IPS DF 4.7 (cell line): Measurements from ENCODE around the gene RCHY1.
A peak's percentile ranks its signal among the peaks of the same experiment; 100 is the strongest.
"Not testable (repeated sequence)": the region's sequence is repeated elsewhere in the genome, so short reads cannot be mapped to it uniquely, and the experiment has no call there.

ENCODE experiments used
- DNase-seq: peaks from one replicate; pipeline ENCODE4 v3.0.0-alpha.2; 2013; ENCODE audit warnings: low spot score; ENCODE audit errors: extremely low read depth

Gene RCHY1

GRCh38 chr4:75514131-75514948 lies at the start of gene RCHY1, which contains the start of gene THAP6:
Gene RCHY1, minus strand, starts transcription at chr4:75514403. Its CDS starts 117 bp downstream, at chr4:75514286.
Gene THAP6, plus strand, starts transcription at chr4:75514473. Its CDS starts 980 bp downstream, at chr4:75515453.
- DNase-seq: peak; percentile 87

DNA sequence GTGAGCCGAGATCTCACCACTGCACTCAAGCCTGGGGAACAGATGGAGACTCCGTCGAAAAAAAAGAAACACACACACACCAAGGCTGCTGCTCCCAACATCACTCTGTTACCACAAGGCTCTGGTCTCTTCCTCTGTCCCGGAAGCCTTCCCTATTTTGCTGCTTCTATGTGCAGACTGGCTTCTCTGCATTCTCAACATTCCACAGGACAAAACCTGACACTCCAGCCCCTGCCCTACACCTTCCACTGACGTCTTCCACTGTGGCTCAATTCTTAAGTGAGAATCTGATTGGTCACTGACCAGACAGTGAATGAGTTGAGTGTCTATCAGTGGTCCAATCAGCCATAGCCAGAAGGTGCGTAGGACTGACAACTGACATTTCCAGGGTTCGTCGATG lies 47.6 kb upstream of the RCHY1 start:
- peak; percentile 53 for DNase-seq

DNA sequence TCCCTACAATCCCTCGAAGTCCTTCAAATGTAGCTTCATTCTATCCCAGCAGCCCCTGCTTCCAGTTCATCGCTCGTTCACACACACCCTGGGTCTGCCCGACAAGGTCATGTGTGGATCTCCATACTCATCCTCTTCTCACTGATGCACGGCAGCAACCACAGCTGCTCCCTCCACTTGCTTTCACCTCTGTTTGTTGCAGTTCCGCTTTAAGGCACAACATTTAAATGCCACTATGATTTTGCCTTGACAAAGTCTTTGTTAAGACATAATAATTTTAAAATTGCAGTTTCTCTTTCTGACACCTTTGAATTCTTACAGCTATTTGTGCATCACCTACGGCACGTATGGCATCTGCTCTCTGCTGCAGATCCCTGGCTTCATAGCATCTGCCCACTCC lies 43.5 kb upstream of the RCHY1 start:
- DNase-seq: no peak

- DNase-seq: no peak
Measured at GRCh38 chr4:75555294-75556164, 41.3 kb upstream of the RCHY1 start, which contains the start of gene ODAPH. Gene ODAPH, plus strand, starts transcription at chr4:75556066. Its CDS starts 17 bp downstream, at chr4:75556083.

- DNase-seq: no peak
Measured at GRCh38 chr4:75552452-75552851, 38.2 kb upstream of the RCHY1 start.

GRCh38 chr4:75549019-75549418 lies 34.8 kb upstream of the RCHY1 start:
- DNase-seq: no peak

GRCh38 chr4:75547647-75548387 lies 33.6 kb upstream of the RCHY1 start:
- DNase-seq: no peak

- no peak for DNase-seq
Measured at GRCh38 chr4:75545526-75545925, 31.3 kb upstream of the RCHY1 start.

DNA sequence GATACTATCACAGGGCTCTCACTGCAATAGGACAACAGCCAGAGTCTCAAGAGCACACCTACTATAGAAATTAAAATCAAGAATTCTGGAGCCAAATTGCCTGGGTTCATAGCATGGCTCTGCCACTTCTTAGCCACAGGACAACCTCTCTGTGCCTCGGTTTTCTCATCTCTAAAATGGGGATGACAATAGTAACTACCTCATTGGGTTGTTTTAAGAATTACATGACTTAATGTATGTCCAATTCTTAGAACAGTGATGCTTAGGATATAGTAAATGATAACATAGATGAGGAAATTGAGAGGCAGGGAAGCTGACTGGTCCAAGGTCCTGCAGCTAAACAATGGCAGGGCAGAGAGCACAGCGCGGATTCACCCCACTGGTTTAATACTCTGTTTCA lies 30.7 kb upstream of the RCHY1 start:
- no peak for DNase-seq

- DNase-seq: not testable (repeated sequence)
Measured at GRCh38 chr4:75544220-75544619, 30.0 kb upstream of the RCHY1 start.

DNA sequence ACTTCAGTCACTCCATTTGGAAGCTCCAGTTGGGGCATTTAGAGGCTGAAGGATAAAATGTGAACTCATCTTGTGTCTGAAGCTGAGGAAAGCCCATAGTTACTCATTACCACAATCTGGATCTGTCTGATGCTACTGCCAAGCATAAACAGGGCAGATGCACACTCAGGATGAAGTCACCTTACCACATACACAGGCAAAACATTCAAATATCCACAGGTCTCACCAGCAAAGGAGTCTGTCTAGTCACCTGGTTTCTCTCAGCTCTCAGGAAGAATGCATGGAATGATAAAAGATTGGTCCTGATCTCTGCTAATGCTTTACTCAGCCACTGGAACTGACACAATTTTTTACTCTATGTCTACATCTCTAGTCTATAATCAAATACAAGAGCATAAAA lies 28.6 kb upstream of the RCHY1 start:
- DNase-seq: no peak

GRCh38 chr4:75537308-75537707 lies 23.1 kb upstream of the RCHY1 start:
- DNase-seq: not testable (repeated sequence)

- not testable (repeated sequence) for DNase-seq
Measured at GRCh38 chr4:75533926-75534325, 19.7 kb upstream of the RCHY1 start.

DNA sequence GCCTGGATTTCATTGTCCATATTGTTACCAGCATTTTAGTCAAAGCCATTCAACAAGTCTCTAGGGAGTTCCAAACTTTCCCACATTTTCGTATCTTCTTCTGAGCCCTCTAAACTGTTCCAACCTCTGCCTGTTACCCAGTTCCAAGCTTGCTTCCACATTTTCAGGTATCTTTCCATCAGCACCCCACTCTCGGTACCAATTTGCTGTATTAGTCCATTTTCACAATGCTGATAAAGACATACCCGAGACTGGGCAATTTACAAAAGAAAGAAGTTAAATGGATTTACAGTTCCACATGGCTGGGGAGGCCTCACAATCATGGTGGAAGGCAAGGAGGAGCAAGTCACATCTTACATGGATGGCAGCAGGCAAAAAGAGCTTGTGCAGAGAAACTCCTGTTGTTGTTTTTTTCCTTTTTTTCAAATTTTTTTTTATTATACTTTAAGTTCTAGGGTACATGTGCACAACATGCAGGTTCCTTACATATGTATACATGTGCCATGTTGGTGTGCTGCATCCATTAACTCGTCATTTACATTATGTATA lies 19.2 kb upstream of the RCHY1 start:
- not testable (repeated sequence) for DNase-seq

DNA sequence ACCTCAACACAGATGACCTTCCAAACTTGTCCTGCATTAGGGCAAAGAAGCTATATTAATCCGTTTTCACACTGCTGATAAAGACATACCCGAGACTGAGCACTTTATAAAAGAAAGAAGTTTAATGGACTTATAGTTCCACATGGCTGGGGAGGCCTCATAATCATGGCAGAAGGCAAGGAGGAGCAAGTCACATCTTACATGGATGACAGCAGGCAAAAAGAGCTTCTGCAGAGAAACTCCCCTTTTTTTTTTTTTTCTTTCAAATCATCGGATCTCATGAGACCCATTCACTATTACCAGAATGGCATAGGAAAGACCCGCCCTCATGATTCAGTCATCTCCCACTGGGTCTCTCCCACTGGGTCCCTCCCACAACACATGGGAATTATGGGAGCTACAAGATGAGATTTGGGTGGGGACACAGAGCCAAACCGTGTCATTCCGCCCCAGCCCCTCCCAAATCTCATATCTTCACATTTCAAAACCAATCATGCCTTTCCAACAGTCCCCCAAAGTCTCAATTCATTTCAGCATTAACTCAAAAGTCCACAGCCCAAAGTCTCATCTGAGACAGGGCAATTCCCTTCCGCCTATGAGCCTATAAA lies 17.4 kb upstream of the RCHY1 start:
- DNase-seq: not testable (repeated sequence)

- DNase-seq: no peak
Measured at GRCh38 chr4:75530556-75531322, 16.5 kb upstream of the RCHY1 start.

- no peak for DNase-seq
Measured at GRCh38 chr4:75527482-75527881, 13.3 kb upstream of the RCHY1 start.

DNA sequence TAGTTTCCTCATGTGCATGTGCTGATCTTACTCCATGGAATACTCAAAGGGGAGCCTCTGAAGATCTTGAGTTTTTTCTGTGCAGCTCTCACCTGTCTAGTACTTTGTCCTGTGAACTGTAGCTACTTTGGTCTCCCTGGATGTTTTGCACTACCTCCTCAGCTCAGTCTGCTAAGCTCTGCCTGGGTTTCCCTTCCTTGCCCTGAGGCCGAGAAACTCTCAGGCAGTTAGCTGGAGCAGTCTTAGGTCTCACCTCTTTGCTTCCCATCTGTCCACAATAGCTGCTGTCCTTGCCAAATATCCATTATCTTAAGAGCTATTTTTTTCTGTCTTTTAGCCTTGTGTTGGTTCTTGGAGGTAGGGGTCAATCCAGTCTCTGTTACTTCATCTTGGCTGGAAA lies 11.7 kb upstream of the RCHY1 start:
- DNase-seq: no peak

DNA sequence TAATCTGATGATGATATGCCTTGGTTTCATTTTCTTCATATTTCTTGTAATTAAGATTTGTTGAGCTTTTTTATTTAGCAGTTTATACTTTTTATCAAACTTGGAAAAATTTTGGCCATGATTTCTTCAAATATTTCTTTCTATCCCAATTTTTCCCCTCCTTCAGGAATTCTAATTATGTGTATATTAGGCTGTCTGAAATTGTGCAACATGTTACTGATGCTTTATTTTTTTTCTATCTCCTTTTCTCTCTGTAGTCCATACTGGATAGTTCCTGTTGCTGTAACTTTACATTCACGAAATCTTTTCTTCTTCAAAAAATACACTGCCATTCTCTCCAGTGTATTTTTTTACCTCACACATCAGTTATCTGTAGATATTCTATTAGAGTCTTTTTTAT lies 10.9 kb upstream of the RCHY1 start:
- no peak for DNase-seq

DNA sequence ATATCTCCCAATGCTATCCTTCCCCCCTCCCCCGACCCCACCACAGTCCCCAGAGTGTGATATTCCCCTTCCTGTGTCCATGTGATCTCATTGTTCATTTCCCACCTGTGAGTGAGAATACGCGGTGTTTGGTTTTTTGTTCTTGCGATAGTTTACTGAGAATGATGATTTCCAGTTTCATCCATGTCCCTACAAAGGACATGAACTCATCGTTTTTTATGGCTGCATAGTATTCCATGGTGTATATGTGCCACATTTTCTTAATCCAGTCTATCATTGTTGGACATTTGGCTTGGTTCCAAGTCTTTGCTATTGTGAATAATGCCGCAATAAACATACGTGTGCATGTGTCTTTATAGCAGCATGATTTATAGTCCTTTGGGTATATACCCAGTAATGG lies 5.2 kb upstream of the RCHY1 start:
- not testable (repeated sequence) for DNase-seq
